Heart right ventricle (tissue), 16 donors: ENCODE data around the gene LILRA5. TPM values are rescaled to one million over a fixed set of nuclear protein-coding genes. Genes with fewer than 3 reads are reported as not detected.
"Not testable (repeated sequence)": the region's sequence is repeated elsewhere in the genome, so short reads cannot be mapped to it uniquely, and the experiment has no call there.

Experiments
- ATAC-seq, 8 donors: fragments of 200-7000 bp; cut with Tn5 transposase; one replicate each; pipeline ENCODE4 v1.9.1; 2020; ENCODE audit warnings: mild to moderate bottlenecking in 8 of 8, moderate library complexity in 8 of 8, moderate number of reproducible peaks in 1 of 8
- DNase-seq, 2 donors: peaks; one replicate each; pipeline ENCODE4 v3.0.0-alpha.2; 2020
- H3K27ac ChIP-seq, 10 donors: fragments of 200-600 bp; sonication (generic) in 2 of 10; one replicate each; pipeline versions ENCODE4 v1.5.0 to v1.8.0; 2020 to 2022; ENCODE audit warnings: mild to moderate bottlenecking in 3 of 10
- H3K27me3 ChIP-seq, 7 donors: fragments of 200-600 bp; one replicate each; pipeline ENCODE4 v1.8.0; 2021 to 2022; ENCODE audit warnings: mild to moderate bottlenecking in 2 of 7
- H3K36me3 ChIP-seq, 9 donors: fragments of 200-600 bp; sonication (generic) in 1 of 9; one replicate each; pipeline versions ENCODE4 v1.5.0 to v1.8.0; 2020 to 2022; ENCODE audit warnings: mild to moderate bottlenecking in 2 of 9
- H3K4me1 ChIP-seq, 9 donors: fragments of 200-600 bp; sonication (generic) in 1 of 9; one replicate each; pipeline versions ENCODE4 v1.5.0 to v1.8.0; 2020 to 2022; ENCODE audit warnings: mild to moderate bottlenecking in 4 of 9
- H3K4me3 ChIP-seq, 10 donors: fragments of 200-600 bp; sonication (generic) in 2 of 10; one replicate each; pipeline versions ENCODE4 v1.5.0 to v1.8.0; 2020 to 2022; ENCODE audit warnings: mild to moderate bottlenecking in 7 of 10, moderate library complexity in 2 of 10
- H3K9me3 ChIP-seq, 11 donors: fragments of 200-600 bp in 10 of 11; sonication (generic) in 2 of 11; one replicate each; pipeline versions ENCODE4 v1.5.0 to v1.8.0; 2013 to 2022; ENCODE audit warnings: mild to moderate bottlenecking in 2 of 11, control low read depth in 1 of 11, moderate library complexity in 1 of 11
- CTCF ChIP-seq, 9 donors: fragments of 200-600 bp; sonication (generic) in 2 of 9; IDR thresholded peaks; one replicate each; pipeline versions ENCODE4 v1.5.0 to v1.8.0; 2021 to 2022; ENCODE audit warnings: antibody characterized with exemption in 9 of 9, mild to moderate bottlenecking in 5 of 9, moderate library complexity in 1 of 9
- WGBS, 2 donors: extraction: QIAGEN DNeasy Blood & Tissue Kit; methylation state at CpG; one replicate each; pipeline ENCODE4 v1.1.7; 2013; ENCODE audit warnings: inconsistent platforms in 1 of 2; 5-methylcytosine and 5-hydroxymethylcytosine counted together
- intact Hi-C, 10 donors: fragments of 100-400 bp; cut with DNase I; formaldehyde crosslinking; loops; one replicate each; pipeline versions ENCODE4 v1.11.1 to v1.14.2; 2022
- long read RNA-seq, 3 donors: library from polyadenylated mRNA; unstranded; transcript quantifications; one replicate each; pipeline ENCODE4 v2.0.0, GENCODE V29; 2020 to 2021
- polyA plus RNA-seq, 2 donors: library from polyadenylated mRNA; stranded (reverse); fragments of 200-250 nt; gene quantifications; one replicate each; pipeline ENCODE4 v1.2.3, GENCODE V29; 2013
- total RNA-seq, 10 donors: library from RNA; stranded (reverse); fragmentation: NEBNext Ultra II Directional in 3 of 10; extraction: Animal tissue kit (Norgen Biotek cat#: 25700) in 3 of 10; gene quantifications; one replicate each; pipeline versions ENCODE4 v1.2.1 to v1.2.4, GENCODE V29; 2021 to 2023
- donor health status: Arrhythmogenic right ventricular cardiomyopathy.
- donor health status: ischemic (EF 13 %, LVEDD 7.1; RV severe dilation, severe dysfunction).
- donor health status: healthy with polysubstance abuse.
- donor health status: DM: no; HTN: yes; CAD: no.
- donor health status: DM: no; HTN: no; CAD: no.
- donor health status: ischemic (EF 25% LVEDD 6.9; RV normal size, moderate dysfunction).
- donor health status: ischemic (EF 25% LVEDD 5.7; RV mildly dilated, moderate dysfunction).
- donor health status: healthy.
- donor health status: DM: yes; HTN: yes; CAD: no.
- donor health status: Ischemic cardiomyopathy.
- donor health status: ischemic (EF 35%, LVEDD 5.7; RV mildly dilated, moderate dysfunction).
- donor health status: nonischemic (EF 11% LVEDD 7.7; RV severe dilation, severe dysfunction).
- donor health status: DM: yes; HTN: yes; CAD: no.
- donor health status: PGD.
- donor health status: ischemic (EF 29% LVEDD 5.4; RV normal size, mild dysfunction).
- donor health status: nonischemic (EF 23%, LVEDD 6.1; RV moderate dilation, normal function).

Gene LILRA5
- total RNA-seq (1 to 10 TPM in 6 of 10 donors, under 1 TPM in 4; 0.26 to 8.5 (median 1.3) TPM), polyA plus RNA-seq (1 to 10 TPM in 1 of 2 donors, under 1 TPM in 1; 0.37 to 3.7 TPM)
- long read RNA-seq, donor 1, result 0 reads
- long read RNA-seq, donor 2, result 0 reads
- long read RNA-seq, donor 3, partial matches to known transcripts, result 0 of 3 reads
- long read RNA-seq, donor 3, other reads (novel, unspliced or antisense), result 1 of 3 reads

DNA sequence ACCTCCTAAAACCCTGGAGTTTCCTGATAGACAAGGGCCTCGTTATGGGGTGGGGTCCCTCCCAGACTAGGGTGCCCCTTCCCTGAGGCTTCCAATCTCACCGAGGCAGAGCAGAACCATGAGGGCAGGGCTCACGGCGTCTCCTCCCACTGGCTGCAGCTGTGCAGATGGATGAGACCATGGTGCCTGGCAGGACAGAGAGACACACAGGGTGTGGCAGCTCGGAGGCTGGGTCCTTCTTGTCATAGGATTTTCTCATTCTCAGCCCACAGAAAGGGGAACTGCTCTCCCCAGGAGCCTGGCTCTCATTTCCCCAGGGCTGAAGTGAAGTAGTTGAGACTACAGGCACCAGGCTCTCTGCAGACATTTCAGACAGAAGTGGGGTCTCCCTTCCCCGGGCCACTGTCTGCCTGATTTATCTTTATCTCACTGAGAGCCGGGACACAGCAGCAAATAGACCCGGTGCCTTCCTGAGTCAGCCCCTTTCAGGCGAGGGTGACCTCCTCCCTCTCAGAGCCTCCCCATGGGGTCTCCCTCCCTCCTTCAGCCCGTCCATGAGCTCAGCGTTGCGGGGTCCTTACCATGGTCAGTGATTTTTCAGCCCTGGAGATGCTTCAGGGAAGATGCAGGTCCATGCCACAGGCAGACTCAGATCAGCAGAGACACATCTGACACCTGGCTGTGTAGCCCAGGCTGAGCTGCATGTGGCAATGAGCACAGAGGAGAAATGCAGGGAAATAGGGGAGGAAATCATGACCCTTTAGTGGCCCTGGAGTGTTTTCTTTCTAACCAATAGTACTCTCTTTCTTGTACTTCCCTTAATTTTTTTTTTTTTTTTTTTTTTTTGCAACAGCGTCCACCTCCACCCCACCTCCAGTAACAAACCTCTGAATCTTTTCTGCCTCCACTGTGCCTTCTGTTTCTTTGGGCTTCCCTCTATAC lies at the start of gene LILRA5:
Gene LILRA5 (minus strand): TSS at position 731 of the 942 bp plus-strand sequence. CDS start 147 bp downstream, at position 584.
- DNase-seq (peak; percentile 19 to 38), ATAC-seq (peak; percentile 43 to 80 (median 70))
- intact Hi-C loops, result no loop called here

DNA sequence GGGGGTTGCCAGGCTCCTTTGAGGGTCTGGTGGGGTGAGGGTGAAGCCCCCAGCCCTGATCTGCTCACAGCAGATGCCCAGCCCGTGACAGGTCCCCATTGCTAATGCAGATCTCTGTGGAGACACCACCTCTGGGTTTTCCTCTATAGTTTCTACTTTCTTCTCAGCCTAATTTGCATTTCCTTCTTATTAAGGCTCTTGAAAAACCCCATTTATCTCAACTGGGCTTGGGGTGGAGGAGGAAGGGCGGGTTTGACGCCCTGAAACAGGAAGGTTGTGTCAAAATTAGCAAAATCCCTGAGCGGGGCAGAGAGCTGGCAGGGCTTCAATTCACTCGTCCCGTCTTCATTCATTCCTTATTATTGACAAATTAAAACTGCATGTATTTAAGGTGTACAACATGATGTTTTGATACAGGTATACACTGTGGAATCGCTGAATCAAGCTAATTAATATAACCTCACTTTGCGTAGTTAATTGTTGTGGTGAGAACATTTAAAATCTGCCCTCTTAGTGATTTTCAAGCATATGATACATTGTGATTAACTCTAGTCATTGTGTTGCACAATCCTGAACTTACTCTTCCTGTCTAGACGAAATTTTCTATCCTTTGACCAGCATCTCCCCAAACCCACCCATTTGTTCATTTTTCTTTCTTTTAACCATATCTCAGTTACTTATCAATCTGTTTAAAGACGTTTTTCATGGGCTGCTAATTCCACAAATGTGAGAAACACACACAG lies 48.9 kb upstream of the LILRA5 start:
- DNase-seq, ATAC-seq, intact Hi-C loops, H3K36me3 ChIP-seq, H3K9me3 ChIP-seq: not testable (repeated sequence)
- 49 to 53% methylated on average over 5 to 6 of the region's 10 CpGs for WGBS, 2 donors
- Histone ChIP-seq H3K27ac (peak overlapping the region in 1 of 10 donors; percentile 94), H3K4me1 (peaks cover 0 to 23% (median 0%) of the 10 kb centered on the region in 9 donors), H3K27me3 (peaks cover 0 to 11% (median 4%) of the 10 kb centered on the region in 7 donors), H3K4me3 (peak overlapping the region in 1 of 10 donors; percentile 53)

More for the DNA sequence above, at the start of gene LILRA5:
- Histone ChIP-seq H3K4me3 (peak within 1 kb of the TSS in 1 of 10 donors; percentile 39), H3K9me3 (no peaks in the 10 kb centered on the region), H3K36me3 (peaks cover 0 to 7% (median 0%) of the 10 kb centered on the region in 9 donors), H3K4me1 (peaks cover 0 to 21% (median 0%) of the 10 kb centered on the region in 9 donors), H3K27ac (peak within 1 kb of the TSS in 2 of 10 donors; percentile 40 to 87), H3K27me3 (peaks cover 0 to 47% (median 39%) of the 10 kb centered on the region in 7 donors)
- TF ChIP-seq CTCF (IDR thresholded peaks at IDR 0.05), result no peak
- WGBS, 2 donors, result 48 to 49% methylated on average over 13 of the region's 13 CpGs

DNA sequence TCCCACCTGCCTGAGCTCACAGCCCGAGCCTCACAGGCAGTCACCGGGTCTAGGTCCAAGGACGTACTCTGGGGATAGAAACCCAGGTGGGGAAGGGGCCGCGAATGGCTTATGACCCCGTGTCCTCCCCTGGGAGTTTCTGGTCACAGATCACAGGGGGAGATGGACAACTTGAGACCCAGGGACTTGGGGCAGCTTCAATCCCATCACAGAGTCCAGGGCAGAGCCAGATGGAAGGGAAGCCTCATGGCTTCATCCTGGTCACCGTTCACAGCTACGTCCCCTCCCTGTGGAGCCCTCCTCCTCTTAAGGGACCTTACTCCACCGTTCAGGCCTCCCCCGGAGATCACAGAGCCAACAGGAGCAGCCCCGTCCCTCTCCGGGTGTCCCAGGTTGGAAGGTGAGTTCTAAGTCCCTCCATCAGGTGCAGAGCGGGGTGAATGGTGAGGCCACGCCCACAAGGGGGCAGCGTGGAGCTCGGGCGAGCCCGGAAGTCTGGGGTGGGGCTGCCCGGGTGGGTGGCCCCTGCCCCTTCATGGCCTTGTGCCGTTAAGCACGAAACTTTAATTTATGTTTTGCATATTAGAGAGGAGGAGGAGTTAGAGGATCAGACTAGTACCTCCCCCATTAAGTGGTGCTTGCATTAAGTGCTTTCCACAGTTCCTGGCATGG lies 46.3 kb upstream of the LILRA5 start:
- 21 to 26% methylated on average over 13 to 15 of the region's 21 CpGs for WGBS, 2 donors
- DNase-seq, intact Hi-C loops, H3K4me1 ChIP-seq, H3K4me3 ChIP-seq, H3K9me3 ChIP-seq, H3K27ac ChIP-seq: not testable (repeated sequence)
- Histone ChIP-seq H3K27me3 (peaks cover 0 to 11% (median 7%) of the 10 kb centered on the region in 7 donors), H3K36me3 (peaks cover 0 to 33% (median 0%) of the 10 kb centered on the region in 9 donors)
- peak; percentile 54 to 69 (median 60) for ATAC-seq
- peak in 5 of 9 donors; percentile 5 to 36 (median 30) for TF ChIP-seq CTCF (IDR thresholded peaks at IDR 0.05)

DNA sequence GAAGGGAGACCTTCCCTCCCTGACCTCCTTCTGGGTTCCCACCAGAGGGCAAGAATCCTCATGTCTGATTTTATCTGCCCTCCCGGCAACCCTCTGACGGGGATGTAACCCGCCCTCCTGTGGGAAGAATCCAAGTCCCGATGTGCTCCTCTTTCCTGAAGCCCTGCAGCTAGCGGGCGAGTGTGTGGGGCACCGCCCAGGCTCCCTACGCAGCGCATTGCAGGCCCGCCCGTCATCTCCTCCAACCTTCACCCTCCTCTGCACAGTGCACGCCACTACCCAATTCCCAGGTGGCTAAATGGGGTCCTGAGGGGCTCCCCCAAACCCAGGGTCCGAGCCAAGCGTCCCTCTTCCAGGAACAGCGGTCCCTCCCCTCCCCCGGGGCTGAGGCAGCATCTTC lies 44.4 kb upstream of the LILRA5 start:
- no peak overlapping the region for H3K4me3 ChIP-seq
- no peak for DNase-seq
- H3K27me3 ChIP-seq, result peaks cover 0 to 16% (median 4%) of the 10 kb centered on the region in 7 donors
- no peaks in the 10 kb centered on the region for H3K9me3 ChIP-seq
- H3K27ac ChIP-seq, result no peak overlapping the region
- 75 to 80% methylated on average over 16 of the region's 16 CpGs for WGBS, 2 donors
- peaks cover 0 to 37% (median 0%) of the 10 kb centered on the region in 9 donors for H3K36me3 ChIP-seq
- no peak for TF ChIP-seq CTCF (IDR thresholded peaks at IDR 0.05)
- peaks cover 0 to 12% (median 0%) of the 10 kb centered on the region in 9 donors for H3K4me1 ChIP-seq
- no peak for ATAC-seq
- intact Hi-C loops, result no loop called here
